K562 (cell line): ENCODE results near the gene CDSN. TPM values are rescaled to one million over a fixed set of nuclear protein-coding genes. Genes with fewer than 3 reads are reported as not detected.

Experiments
- CEBPG ChIP-seq, 3 experiments: fragments of 200-800 bp in 1 of 3; sonication (Bioruptor generic) in 1 of 3; sonication (generic) in 1 of 3; formaldehyde crosslinking in 1 of 3; IDR thresholded peaks in 2 of 3; conservative IDR thresholded peaks in 1 of 3; 2 replicates each; pipeline versions ENCODE4 v1.6.1 to v1.8.0; 2016 to 2022; ENCODE audit warnings: missing compliant biosample characterization in 2 of 3, missing genetic modification characterization in 2 of 3, mild to moderate bottlenecking in 1 of 3, missing genetic modification reagents in 1 of 3
- COPS2 ChIP-seq: fragments of 450-650 bp; conservative IDR thresholded peaks from 2 replicates; pipeline ENCODE4 v1.6.1; 2016; ENCODE audit warnings: mild to moderate bottlenecking, moderate library complexity
- GABPB2 ChIP-seq: fragments of 250-450 bp; sonication (Bioruptor Pico); conservative IDR thresholded peaks from 2 replicates; pipeline ENCODE4 v1.5.1; 2021; ENCODE audit warnings: mild to moderate bottlenecking
- HMGN3 ChIP-seq: IDR thresholded peaks from 2 replicates; pipeline ENCODE4 v1.6.1; 2011; ENCODE audit warnings: borderline replicate concordance, low read depth, mild to moderate bottlenecking, mixed read lengths, low read length; ENCODE audit not compliant: insufficient read length; ENCODE audit errors: extremely low read depth
- NFRKB ChIP-seq: fragments of 450-650 bp; IDR thresholded peaks from 2 replicates; pipeline ENCODE4 v1.6.1; 2016; ENCODE audit warnings: low read depth
- NR2C1 ChIP-seq, 2 experiments: fragments of 450-650 bp; IDR thresholded peaks; 2 replicates each; pipeline ENCODE4 v1.6.1; 2017; ENCODE audit warnings: mild to moderate bottlenecking in 2 of 2, antibody characterized with exemption in 1 of 2, inconsistent platforms in 1 of 2, missing compliant biosample characterization in 1 of 2, missing genetic modification characterization in 1 of 2
- NR2C2 ChIP-seq, 2 experiments: fragments of 200-800 bp in 1 of 2; sonication (Bioruptor generic) in 1 of 2; sonication (generic) in 1 of 2; formaldehyde crosslinking in 1 of 2; IDR thresholded peaks; 2 replicates each; pipeline versions ENCODE4 v1.6.1 to v1.8.0; 2016 to 2022; ENCODE audit warnings: mild to moderate bottlenecking in 1 of 2, missing compliant biosample characterization in 1 of 2, missing genetic modification characterization in 1 of 2, missing genetic modification reagents in 1 of 2
- SMAD3 ChIP-seq: fragments of 450-650 bp; formaldehyde crosslinking; conservative IDR thresholded peaks from 2 replicates; pipeline ENCODE4 v1.4.0; 2020; ENCODE audit warnings: mild to moderate bottlenecking
- U2AF1 ChIP-seq: fragments of 200-400 bp; formaldehyde crosslinking; optimal IDR thresholded peaks from 2 replicates; pipeline ENCODE3; 2017; ENCODE audit warnings: mild to moderate bottlenecking, low read depth, low read length, moderate library complexity
- ZBTB26 ChIP-seq: fragments of 450-650 bp; formaldehyde crosslinking; IDR thresholded peaks from 2 replicates; pipeline ENCODE4 v1.4.0; 2022; ENCODE audit warnings: missing genetic modification characterization
- ZNF217 ChIP-seq: sonication (generic); formaldehyde crosslinking; IDR thresholded peaks from 2 replicates; pipeline ENCODE4 v1.8.0; 2022; ENCODE audit warnings: mild to moderate bottlenecking, missing genetic modification reagents
- polyA plus RNA-seq, 8 experiments: library from polyadenylated mRNA; depleted of rRNA in 4 of 8; stranded (reverse) in 5 of 8; unstranded in 3 of 8; fragments of >200 nt; fragmentation: Nextera tagmentation in 2 of 8; fragmentation: Illumina TruSeq in 1 of 8; extraction: Ambion mirVana in 2 of 8; extraction: Trizol in 1 of 8; gene quantifications; 2 replicates each; pipeline versions ENCODE4 v1.2.1 to v1.2.3, GENCODE V29; 2011 to 2014; ENCODE audit warnings: inconsistent platforms in 1 of 8, missing spikeins in 1 of 8
- total RNA-seq, 7 experiments: library from RNA; depleted of rRNA in 6 of 7; stranded (reverse); fragments of >200 nt in 6 of 7; fragmentation: Illumina TruSeq in 2 of 7; extraction: Trizol in 2 of 7; gene quantifications; 2 replicates each; pipeline versions ENCODE4 v1.2.1 to v1.2.3, GENCODE V29; 2011 to 2021; ENCODE audit warnings: low replicate concordance in 1 of 7

Gene CDSN
- total and polyA plus RNA-seq, 9 of the 15 experiments (the other 6 are each of a cell fraction or from before 2014, with no cell fraction given) = not detected

GRCh38 chr6:31083742-31084354 lies 36.4 kb downstream of the CDSN start (continued):
- TF ChIP-seq ZBTB26 (no peak), U2AF1 (no peak), ZNF217 (CRISPR knock-in tag) (no peak), SMAD3 (CRISPR knock-in tag) (no peak), NFRKB (no peak), COPS2 (no peak), NR2C2 (CRISPR knock-in tag; IDR thresholded peaks at IDR 0.05) (no peak), NR2C2 (tag; IDR thresholded peaks at IDR 0.05) (peak; percentile 19; the same call in 1 of the 2 replicates), GABPB2 (CRISPR knock-in tag) (no peak), NR2C1 (IDR thresholded peaks at IDR 0.05) (no peak; the same call in 1 of the 2 replicates), NR2C1 (tag; IDR thresholded peaks at IDR 0.05) (no peak), CEBPG (CRISPR knock-in tag; IDR thresholded peaks at IDR 0.05) (peak; percentile 83), CEBPG (tag; conservative IDR thresholded peaks at IDR 0.05 in 1 of 2, IDR thresholded peaks at IDR 0.05 in 1 of 2) (peak; percentile 65 to 87; a peak in 3 of 4 replicates), HMGN3 (no peak)
- TF ChIP-seq, all 486 proteins: peak for 65
